Neural cell (in vitro differentiated cells): ENCODE measurements around the gene C1orf226. TPM values are rescaled to one million over a fixed set of nuclear protein-coding genes. Genes with fewer than 3 reads are reported as not detected.

Source experiments
- H2AFZ ChIP-seq: fragments of 200-600, 300-800 bp; sonication (generic), shearing (Covaris generic); 2 replicates; pipeline ENCODE4 v1.6.0; 2014; ENCODE audit warnings: low read depth, mild to moderate bottlenecking, antibody characterized with exemption, low read length, moderate library complexity
- H3F3A ChIP-seq: fragments of 200-600 bp; shearing (Covaris generic); 2 replicates; pipeline ENCODE4 v1.6.1; 2016; ENCODE audit warnings: mild to moderate bottlenecking, moderate library complexity, mixed read lengths, antibody characterized with exemption, low read length; ENCODE audit not compliant: insufficient read depth, poor library complexity, severe bottlenecking
- H3K27ac ChIP-seq: fragments of 200-600, 300-800 bp; sonication (generic), shearing (Covaris generic); 2 replicates; pipeline ENCODE4 v1.5.1; 2014; ENCODE audit warnings: mild to moderate bottlenecking, low read length, moderate library complexity
- H3K27me3 ChIP-seq: fragments of 300-800, 200-600 bp; sonication (generic), shearing (Covaris generic); 2 replicates; pipeline ENCODE4 v1.6.0; 2014; ENCODE audit warnings: mild to moderate bottlenecking, low read depth, low read length, moderate library complexity; ENCODE audit not compliant: insufficient read depth
- H3K36me3 ChIP-seq: fragments of 300-800, 200-600 bp; sonication (generic), shearing (Covaris generic); 2 replicates; pipeline ENCODE4 v1.5.1; 2014; ENCODE audit warnings: mild to moderate bottlenecking, antibody characterized with exemption, low read length, moderate library complexity; ENCODE audit not compliant: insufficient read depth
- H3K4me2 ChIP-seq: fragments of 300-800, 200-600 bp; sonication (generic), shearing (Covaris generic); 2 replicates; pipeline ENCODE4 v1.6.0; 2014; ENCODE audit warnings: mild to moderate bottlenecking, low read length
- H3K4me3 ChIP-seq: fragments of 300-800, 200-600 bp; sonication (generic), shearing (Covaris generic); 2 replicates; pipeline ENCODE4 v1.5.1; 2014; ENCODE audit warnings: mild to moderate bottlenecking, low read length, moderate library complexity
- H3K79me2 ChIP-seq: fragments of 200-600 bp; shearing (Covaris generic); replicated peaks from 2 replicates; pipeline ENCODE4 v1.6.0; 2014; ENCODE audit warnings: mild to moderate bottlenecking, low read length, moderate library complexity; ENCODE audit not compliant: insufficient read depth
- H3K9ac ChIP-seq: fragments of 300-800, 200-600 bp; sonication (generic), shearing (Covaris generic); 2 replicates; pipeline ENCODE4 v1.6.1; 2016; ENCODE audit warnings: mild to moderate bottlenecking, low read length, mixed read lengths
- H3K9me2 ChIP-seq: fragments of 200-600 bp; shearing (Covaris generic); 2 replicates; pipeline ENCODE4 v1.6.1; 2016; ENCODE audit warnings: mild to moderate bottlenecking, low read length, mixed read lengths; ENCODE audit not compliant: insufficient read depth
- H3K9me3 ChIP-seq: fragments of 200-600, 300-800 bp; sonication (generic), shearing (Covaris generic); 2 replicates; pipeline ENCODE4 v1.6.1; 2016; ENCODE audit warnings: mild to moderate bottlenecking, mixed run types, low read length, moderate library complexity, mixed read lengths
- H4K20me1 ChIP-seq: fragments of 200-600 bp; shearing (Covaris generic); 2 replicates; pipeline ENCODE4 v1.6.1; 2016; ENCODE audit warnings: mild to moderate bottlenecking, mixed run types; ENCODE audit not compliant: insufficient read depth
- EP300 ChIP-seq: fragments of 450-650 bp; conservative IDR thresholded peaks from 2 replicates; pipeline ENCODE4 v1.6.1; 2014; ENCODE audit warnings: antibody characterized with exemption, mild to moderate bottlenecking, moderate library complexity; ENCODE audit not compliant: poor library complexity, severe bottlenecking
- EZH2 ChIP-seq: fragments of 200-600, 300-800 bp; shearing (Covaris generic), sonication (generic); IDR thresholded peaks from 2 replicates; pipeline ENCODE4 v1.6.1; 2014; ENCODE audit warnings: antibody characterized with exemption, low read length, borderline replicate concordance, mild to moderate bottlenecking; ENCODE audit not compliant: insufficient read depth, poor library complexity, severe bottlenecking
- MXI1 ChIP-seq: fragments of 450-650 bp; conservative IDR thresholded peaks from 2 replicates; pipeline ENCODE4 v1.6.1; 2014; ENCODE audit warnings: antibody characterized with exemption, mild to moderate bottlenecking; ENCODE audit not compliant: poor library complexity, severe bottlenecking
- POLR2AphosphoS5 ChIP-seq: IDR thresholded peaks from 2 replicates; pipeline ENCODE4 v1.6.1; 2012
- RAD21 ChIP-seq: fragments of 450-650 bp; conservative IDR thresholded peaks from 2 replicates; pipeline ENCODE4 v1.6.1; 2014; ENCODE audit warnings: antibody characterized with exemption, mild to moderate bottlenecking, moderate library complexity
- REST ChIP-seq: IDR thresholded peaks from 2 replicates; pipeline ENCODE4 v1.6.1; 2012; ENCODE audit warnings: borderline replicate concordance
- SMC3 ChIP-seq: fragments of 450-650 bp; conservative IDR thresholded peaks from 2 replicates; pipeline ENCODE4 v1.6.1; 2014; ENCODE audit warnings: antibody characterized with exemption, mild to moderate bottlenecking, moderate library complexity; ENCODE audit not compliant: poor library complexity
- TAF1 ChIP-seq: IDR thresholded peaks from 2 replicates; pipeline ENCODE4 v1.6.1; 2012; ENCODE audit warnings: low read depth
- polyA plus RNA-seq: library from polyadenylated mRNA; depleted of rRNA; stranded (reverse); fragments of >200 nt; gene quantifications from 2 replicates; pipeline ENCODE4 v1.2.3, GENCODE V29; 2014
- TF ChIP-seq, protein P1 (sequence below): fragments of 450-650 bp; IDR thresholded peaks from 2 replicates; pipeline ENCODE4 v1.5.1; 2014; ENCODE audit warnings: antibody characterized with exemption, mild to moderate bottlenecking, moderate library complexity; ENCODE audit not compliant: poor library complexity, severe bottlenecking

Gene C1orf226
- polyA plus RNA-seq, 1 donor from 2014 or later, result 6.7 TPM

GRCh38 chr1:162407539-162407938 lies 26.0 kb downstream of the C1orf226 start:
- TF ChIP-seq RAD21, result no peak
- TF ChIP-seq, protein P1, sequence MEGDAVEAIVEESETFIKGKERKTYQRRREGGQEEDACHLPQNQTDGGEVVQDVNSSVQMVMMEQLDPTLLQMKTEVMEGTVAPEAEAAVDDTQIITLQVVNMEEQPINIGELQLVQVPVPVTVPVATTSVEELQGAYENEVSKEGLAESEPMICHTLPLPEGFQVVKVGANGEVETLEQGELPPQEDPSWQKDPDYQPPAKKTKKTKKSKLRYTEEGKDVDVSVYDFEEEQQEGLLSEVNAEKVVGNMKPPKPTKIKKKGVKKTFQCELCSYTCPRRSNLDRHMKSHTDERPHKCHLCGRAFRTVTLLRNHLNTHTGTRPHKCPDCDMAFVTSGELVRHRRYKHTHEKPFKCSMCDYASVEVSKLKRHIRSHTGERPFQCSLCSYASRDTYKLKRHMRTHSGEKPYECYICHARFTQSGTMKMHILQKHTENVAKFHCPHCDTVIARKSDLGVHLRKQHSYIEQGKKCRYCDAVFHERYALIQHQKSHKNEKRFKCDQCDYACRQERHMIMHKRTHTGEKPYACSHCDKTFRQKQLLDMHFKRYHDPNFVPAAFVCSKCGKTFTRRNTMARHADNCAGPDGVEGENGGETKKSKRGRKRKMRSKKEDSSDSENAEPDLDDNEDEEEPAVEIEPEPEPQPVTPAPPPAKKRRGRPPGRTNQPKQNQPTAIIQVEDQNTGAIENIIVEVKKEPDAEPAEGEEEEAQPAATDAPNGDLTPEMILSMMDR, result no peak
- TF ChIP-seq MXI1, result no peak
- no peak for TF ChIP-seq EP300
- no peak for TF ChIP-seq POLR2AphosphoS5
- TF ChIP-seq SMC3, result no peak
- no peak for TF ChIP-seq REST
- no peak for TF ChIP-seq EZH2
- Histone ChIP-seq H3K79me2 (no peaks in the 10 kb centered on the region), H3K9me2 (no peaks in the 10 kb centered on the region), H3K4me2 (no peak overlapping the region), H3K36me3 (no peaks in the 10 kb centered on the region), H3K27me3 (no peaks in the 10 kb centered on the region), H3K9ac (no peak overlapping the region), H3K4me3 (no peak overlapping the region), H2AFZ (no peak overlapping the region), H3F3A (no peaks in the 10 kb centered on the region), H4K20me1 (no peaks in the 10 kb centered on the region), H3K27ac (no peak overlapping the region), H3K9me3 (no peaks in the 10 kb centered on the region)

DNA sequence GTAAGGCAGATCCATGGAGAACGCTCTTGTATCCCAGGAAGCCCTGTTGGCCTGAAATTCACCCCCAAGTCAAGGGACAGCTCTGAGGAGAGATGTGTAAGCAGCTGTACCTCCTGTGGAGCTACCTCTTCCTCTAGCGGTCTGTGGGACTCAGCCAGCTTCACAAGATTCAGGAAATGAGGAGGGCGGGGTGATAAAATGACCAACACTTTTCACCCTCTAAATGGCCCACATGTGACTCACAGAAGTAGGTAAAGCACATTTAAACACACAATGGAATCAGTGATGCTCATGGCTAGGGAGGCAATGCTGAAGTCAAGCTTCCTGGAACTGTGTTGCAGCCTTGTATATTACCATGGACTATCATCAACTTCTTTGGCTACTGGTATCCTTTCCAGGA lies 30.5 kb downstream of the C1orf226 start, which contains the start of gene SH2D1B:
Gene SH2D1B (minus strand): TSS at position 135 of the 400 bp plus-strand sequence. CDS start 120 bp downstream, at position 15.
- no peaks in the 10 kb centered on the region for H3K36me3 ChIP-seq

More for the DNA sequence above, 30.5 kb downstream of the C1orf226 start, which contains the start of gene SH2D1B:
- Histone ChIP-seq H3K9me3 (no peaks in the 10 kb centered on the region), H3F3A (no peaks in the 10 kb centered on the region), H3K4me3 (no peak within 1 kb of the TSS), H2AFZ (no peak within 1 kb of the TSS), H3K9me2 (no peaks in the 10 kb centered on the region), H4K20me1 (no peaks in the 10 kb centered on the region), H3K79me2 (no peaks in the 10 kb centered on the region), H3K9ac (no peak within 1 kb of the TSS), H3K27me3 (no peaks in the 10 kb centered on the region), H3K27ac (no peak within 1 kb of the TSS), H3K4me2 (no peak within 1 kb of the TSS)
- TF ChIP-seq, protein P1, result no peak
- TF ChIP-seq SMC3, result no peak
- no peak for TF ChIP-seq POLR2AphosphoS5
- no peak for TF ChIP-seq TAF1
- TF ChIP-seq REST, result no peak
